ENCODE measurements around the gene EGFL7.

EGFL7 gene

DNA sequence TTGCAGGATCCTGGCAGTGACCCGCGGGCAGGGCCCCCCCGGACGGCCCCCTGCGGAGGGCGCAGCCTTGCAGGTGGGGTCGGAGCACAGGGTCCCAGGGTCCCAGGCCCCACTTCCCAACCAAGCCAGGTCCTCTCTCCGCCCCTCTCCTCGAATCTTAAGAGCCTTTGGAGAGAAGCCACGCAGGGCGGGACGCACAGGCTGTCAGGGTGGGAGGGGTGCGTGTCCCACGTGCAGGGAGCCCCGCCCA lies 18.4 kb upstream of the EGFL7 start:
- DNase-seq (ENCODE audit: low read depth in 2 of 2): peak in 1 of 2 experiments; percentile 20

- DNase-seq (ENCODE audit: low read depth in 2 of 2): no peak
Observed at GRCh38 chr9:136644593-136645351, 17.9 kb upstream of the EGFL7 start.

DNA sequence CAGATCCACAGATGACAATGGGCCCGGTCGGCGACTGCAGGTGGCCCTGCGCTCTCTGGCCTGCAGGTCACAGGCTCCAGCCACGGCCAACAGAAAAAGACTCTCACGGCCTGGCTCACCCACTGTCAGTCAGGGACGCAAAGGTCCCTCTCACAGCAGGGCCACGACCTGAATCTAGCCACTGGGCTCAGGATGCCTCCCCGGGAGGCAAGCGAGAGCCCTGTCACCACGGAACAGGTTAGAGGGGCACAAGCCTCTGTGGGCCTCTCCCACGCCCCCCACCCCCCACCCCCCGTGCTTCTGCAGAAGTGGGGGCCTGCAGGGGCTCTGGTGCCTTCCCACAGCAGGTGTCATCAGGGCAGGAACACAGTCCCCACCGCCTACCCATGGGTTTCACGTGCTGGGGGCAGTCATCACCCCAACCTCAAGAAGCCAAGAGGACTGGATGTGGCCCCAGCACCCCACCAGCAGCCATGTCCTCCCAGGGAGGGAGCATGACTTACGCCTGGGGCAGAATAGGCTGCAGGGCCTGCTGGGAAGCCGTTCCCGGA lies 17.3 kb upstream of the EGFL7 start:
- no peak for DNase-seq (ENCODE audit: low read depth in 2 of 2)

DNA sequence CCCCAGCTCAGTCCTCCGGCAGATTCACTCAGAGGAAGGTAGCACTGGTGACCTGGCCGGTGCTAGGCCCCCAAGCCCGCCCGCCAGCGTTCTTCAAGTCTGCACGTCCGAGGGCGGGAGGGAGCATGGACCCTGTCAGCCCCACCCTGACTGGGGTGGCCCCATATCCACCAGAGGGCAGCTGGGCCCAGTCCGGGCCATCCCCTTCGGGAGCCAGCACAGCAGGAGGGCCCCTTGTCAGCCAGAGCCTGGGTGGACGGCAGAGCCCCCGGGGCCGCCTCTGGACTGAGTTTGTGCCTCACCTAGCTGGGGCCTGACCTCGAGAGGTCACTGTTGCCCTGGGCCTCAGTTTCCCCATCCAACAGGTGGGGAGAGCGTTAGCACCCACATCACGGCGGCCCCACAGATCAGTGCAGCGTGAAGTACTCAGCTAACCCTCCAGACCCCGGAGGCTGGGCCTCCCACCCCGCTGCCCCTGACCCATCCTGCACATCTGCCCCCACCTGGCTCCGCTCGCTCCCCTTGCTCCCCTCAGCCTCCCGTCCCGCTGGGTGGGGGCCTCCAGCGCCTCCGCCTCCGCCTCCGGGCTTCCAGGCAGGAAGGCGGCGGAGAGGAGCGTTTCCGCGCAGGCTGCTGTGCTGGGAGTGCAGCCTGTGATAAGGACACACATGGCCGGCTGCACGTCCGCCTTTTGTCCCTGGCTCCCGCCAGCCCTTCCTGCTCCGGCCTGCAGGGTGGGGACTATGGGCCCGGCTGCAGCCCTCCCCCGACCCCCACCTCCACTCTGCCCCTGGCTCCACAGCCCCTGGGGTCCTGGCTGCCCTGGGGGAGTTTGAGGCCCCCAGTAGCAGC lies 16.6 kb upstream of the EGFL7 start:
- no peak for DNase-seq (ENCODE audit: low read depth in 2 of 2)

- no peak for DNase-seq (ENCODE audit: low read depth in 2 of 2)
Observed at GRCh38 chr9:136646827-136647711, 15.6 kb upstream of the EGFL7 start.

DNA sequence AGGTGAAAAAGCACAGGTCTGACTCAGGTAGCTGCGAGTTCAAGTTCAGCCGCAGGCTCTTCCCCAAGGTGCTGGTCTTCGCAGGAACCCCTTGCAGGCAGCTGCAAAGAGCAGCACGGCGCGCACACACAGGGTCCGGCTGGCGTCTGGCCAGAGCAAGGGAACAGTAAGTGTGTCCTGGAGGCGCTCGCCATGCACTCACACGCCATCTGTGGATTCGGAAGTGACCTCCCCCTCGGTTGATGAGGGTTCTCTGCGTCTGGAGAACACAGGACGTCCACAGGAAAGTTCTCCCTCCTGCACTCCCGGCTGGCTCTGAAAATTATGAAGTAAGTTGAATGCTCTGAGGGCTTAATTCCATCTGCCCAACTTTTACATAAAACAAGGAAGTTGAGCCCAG lies 14.0 kb upstream of the EGFL7 start:
- no peak for DNase-seq (ENCODE audit: low read depth in 2 of 2)

GRCh38 chr9:136650021-136650420 lies 12.7 kb upstream of the EGFL7 start:
- no peak for DNase-seq (ENCODE audit: low read depth in 2 of 2)

- DNase-seq (ENCODE audit: low read depth in 2 of 2): no peak
Observed at GRCh38 chr9:136650648-136651047, 12.1 kb upstream of the EGFL7 start.

GRCh38 chr9:136651860-136652259 lies 10.9 kb upstream of the EGFL7 start:
- no peak for DNase-seq (ENCODE audit: low read depth in 2 of 2)

GRCh38 chr9:136653323-136654079 lies 9.2 kb upstream of the EGFL7 start:
- DNase-seq (ENCODE audit: low read depth in 2 of 2): no peak

DNA sequence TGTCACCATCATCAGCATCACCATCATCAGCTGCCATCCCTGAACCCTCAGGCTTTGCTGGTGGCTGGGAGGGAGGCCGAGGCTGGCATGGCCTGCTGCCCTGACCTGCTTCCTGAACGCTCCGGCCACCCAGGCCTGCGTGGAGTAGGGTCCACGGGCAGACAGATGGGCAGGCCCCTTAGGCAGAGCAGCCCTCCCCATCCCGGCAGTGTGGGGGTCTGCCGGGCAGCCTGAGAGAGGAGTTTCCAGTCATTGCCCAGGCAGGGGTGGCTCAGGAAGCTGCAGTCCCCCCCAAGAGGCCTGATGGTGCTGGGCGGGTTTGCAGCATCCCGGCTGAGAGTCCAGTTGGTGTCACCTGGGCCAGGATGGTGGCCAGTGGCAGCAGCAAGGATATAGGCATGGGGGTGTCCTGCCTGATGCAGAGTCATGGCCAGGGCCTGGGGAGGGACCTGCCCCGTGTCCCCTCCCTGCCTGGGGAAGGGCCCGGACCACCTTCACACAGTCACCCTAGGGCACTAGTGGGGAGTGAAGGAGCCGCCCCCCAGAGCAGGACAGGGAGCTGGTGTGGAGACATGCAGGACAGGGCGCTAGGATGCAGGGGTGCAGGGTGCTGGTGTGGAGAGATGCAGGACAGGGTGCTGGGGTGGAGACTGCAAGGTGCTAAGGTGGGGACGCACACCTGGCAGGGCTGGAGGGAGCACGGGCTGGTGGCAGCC lies 7.7 kb upstream of the EGFL7 start:
- DNase-seq (ENCODE audit: low read depth in 2 of 2): no peak

DNA sequence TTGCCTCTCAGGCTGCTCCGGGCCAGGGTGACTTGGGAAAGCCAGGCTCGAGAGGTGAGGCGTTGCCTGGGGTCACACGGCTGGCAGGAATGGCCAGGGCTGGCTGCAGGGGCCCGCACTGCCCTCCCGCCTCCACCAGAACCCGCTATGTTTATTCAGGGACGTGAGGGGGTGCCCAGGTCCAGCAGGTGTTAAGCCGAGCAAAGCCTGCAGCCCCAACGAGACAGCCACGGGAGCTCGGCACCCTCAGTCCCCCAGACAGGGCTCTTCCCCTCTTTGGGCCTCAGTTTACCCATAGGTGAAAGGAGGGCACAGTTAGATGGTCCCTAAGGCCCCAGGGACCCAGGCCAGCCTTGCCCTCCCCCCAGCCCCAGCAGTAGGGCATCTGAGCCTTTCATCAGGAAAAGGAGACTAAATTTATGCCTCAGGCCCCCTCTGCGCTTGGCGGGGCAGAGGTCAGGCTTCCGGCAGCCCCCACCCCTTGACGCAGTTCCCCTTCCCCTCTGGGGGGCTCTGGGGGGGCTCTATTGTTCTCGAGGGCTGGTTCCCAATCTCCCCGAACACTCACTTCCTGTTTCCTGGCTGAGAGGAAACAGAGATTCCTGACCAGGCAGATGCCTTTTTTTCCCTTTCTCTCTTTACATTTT lies 7.1 kb upstream of the EGFL7 start:
- DNase-seq (ENCODE audit: low read depth in 2 of 2): no peak

DNA sequence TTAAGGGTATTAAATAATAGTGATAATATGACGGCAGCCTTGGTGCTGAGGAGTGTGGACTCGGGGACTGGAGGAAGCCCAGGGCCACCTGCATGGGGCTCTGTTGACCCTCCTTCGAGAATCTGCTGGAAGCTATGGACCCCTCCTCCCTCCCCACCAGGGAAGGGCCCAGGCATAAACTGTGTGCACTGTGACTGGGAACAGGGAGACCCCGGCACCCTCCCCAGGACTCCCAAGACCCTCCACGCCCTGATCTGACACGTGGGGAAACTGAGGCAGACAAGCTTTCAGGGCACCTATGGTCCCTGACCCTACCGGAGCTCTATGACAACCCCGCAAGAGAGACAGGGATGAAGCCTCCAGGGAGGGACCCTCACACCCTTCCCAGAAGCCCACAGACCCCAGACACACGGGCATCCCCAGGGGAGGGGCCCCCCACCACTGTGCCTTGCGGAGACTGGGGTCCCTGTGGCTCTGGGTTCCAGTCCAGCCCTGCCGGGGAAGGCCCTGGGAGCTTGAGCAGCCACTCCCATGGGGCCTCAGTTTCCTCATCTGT lies 6.5 kb upstream of the EGFL7 start:
- DNase-seq (ENCODE audit: low read depth in 2 of 2): no peak

DNA sequence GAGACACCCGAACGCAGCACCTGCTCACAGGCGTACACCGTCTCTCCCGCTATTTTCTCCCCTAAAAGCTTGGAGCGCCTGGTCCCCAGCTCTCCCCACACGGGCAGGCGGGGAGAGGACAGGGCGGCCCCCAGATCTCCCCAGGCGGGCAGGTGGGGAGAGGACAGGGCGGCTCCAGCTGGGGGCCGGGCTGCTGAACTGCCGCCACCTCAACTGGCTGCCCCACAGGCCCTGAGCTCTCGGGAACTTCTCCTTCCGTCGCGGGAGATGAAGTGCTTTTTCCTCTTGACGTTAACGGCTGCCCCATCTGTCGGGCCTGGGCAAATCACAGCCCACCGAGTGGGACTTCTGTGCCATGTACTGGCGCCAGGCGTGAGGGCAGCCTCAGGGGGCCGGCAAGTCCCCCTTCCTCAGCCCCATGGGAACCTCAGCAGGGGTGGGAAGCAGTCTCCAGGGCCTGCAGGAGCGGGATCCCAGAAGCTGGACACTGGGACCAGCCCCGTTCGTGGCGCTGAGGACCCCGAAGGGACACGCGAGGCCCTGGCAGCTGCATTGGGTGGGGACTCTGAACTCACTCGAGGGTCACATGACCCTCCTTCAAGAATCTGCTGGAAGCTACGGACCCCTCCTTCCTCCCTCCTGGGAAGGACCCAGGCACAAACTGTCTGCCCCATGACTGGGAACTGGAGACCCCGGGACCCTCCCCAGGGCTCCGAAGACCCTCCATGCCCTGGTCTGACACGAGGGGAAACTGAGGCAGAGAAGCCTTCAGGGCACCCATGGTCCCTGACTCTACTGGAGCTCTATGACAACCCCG lies 5.7 kb upstream of the EGFL7 start:
- no peak for DNase-seq (ENCODE audit: low read depth in 2 of 2)

DNA sequence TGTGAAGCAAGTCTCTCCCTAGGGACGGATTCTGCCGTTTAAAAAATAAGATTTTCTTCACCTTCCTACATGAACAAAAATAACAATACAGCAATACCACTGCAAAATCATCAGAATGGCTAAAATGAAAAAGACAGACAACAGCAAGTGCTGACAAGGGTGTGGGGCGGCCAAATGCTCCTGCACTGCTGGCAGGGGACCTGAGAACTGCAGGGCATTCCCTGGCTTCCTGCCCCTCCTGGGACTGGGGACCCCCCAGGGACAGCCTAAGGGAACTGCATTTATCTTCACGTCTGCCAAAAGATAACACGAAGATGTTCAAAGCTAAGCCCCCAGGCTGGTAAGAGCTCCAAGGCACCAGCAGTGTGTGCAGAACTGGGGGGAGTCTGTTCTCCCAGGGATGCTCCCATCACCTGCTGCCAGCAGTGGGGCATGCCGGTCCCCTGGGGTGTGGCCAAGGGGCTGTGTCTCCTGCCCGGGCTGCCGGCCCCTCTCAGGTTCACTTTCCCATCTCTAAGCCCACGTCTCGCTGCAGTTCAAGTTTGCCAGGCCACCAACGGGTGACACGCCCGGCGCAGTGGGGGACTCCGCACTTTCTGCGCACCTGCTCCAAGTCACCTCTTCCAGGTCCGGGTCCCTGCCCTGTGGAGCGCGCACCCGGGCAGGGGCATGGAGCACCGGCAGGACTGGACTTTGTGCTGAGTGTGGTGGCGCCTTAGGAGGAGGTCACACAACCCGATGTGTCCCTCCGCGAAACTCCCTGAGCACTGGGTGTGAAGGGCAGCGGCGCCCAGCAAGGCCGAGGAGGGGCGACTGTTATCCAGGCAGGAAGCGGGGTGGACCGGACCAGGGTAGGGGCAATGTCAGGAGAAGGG lies 4.5 kb upstream of the EGFL7 start:
- no peak for DNase-seq (ENCODE audit: low read depth in 2 of 2)

GRCh38 chr9:136658849-136659535 lies 3.7 kb upstream of the EGFL7 start:
- no peak for DNase-seq (ENCODE audit: low read depth in 2 of 2)

Data from fibroblast of skin of left quadriceps (primary cell).